ENCODE results near the gene GALT.

DNA sequence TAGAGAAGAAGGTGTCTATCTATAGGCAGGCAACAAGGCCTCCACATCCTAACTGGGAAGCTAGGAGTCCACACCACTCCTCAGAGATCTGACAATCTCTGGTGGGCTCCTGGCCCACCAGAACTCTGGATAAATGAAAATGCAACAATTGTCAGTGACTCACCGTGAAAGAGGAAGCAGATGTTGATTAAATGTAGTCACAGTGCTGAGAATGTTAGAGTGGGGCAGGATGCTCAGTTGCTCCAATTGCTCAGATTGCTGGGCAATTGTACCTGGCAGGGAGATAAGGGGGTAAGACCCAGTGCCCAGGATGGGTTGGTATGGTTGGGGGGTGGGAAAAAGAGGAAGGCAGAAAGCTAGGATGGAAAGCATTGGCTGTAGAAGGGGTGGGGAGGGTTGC, 40.3 kb downstream of the GALT start:
- TF ChIP-seq, protein P1, sequence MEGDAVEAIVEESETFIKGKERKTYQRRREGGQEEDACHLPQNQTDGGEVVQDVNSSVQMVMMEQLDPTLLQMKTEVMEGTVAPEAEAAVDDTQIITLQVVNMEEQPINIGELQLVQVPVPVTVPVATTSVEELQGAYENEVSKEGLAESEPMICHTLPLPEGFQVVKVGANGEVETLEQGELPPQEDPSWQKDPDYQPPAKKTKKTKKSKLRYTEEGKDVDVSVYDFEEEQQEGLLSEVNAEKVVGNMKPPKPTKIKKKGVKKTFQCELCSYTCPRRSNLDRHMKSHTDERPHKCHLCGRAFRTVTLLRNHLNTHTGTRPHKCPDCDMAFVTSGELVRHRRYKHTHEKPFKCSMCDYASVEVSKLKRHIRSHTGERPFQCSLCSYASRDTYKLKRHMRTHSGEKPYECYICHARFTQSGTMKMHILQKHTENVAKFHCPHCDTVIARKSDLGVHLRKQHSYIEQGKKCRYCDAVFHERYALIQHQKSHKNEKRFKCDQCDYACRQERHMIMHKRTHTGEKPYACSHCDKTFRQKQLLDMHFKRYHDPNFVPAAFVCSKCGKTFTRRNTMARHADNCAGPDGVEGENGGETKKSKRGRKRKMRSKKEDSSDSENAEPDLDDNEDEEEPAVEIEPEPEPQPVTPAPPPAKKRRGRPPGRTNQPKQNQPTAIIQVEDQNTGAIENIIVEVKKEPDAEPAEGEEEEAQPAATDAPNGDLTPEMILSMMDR (conservative IDR thresholded peaks at IDR 0.05; ENCODE audit: low read depth, low read length) = no peak
- no peak for TF ChIP-seq EZH2 (IDR thresholded peaks at IDR 0.05; ENCODE audit: low read length, unreplicated experiment)

Data from PC-3 (cell line).